Hepatic stellate cell (primary cell): Measurements from ENCODE around the gene SEMA4D.
"Not testable (repeated sequence)": the region's sequence is repeated elsewhere in the genome, so short reads cannot be mapped to it uniquely, and the experiment has no call there.

Experiments used
- DNase-seq: peaks from one replicate; pipeline ENCODE4 v3.0.0; 2011; ENCODE audit warnings: low spot score

Gene SEMA4D

GRCh38 chr9:89352451-89352850 is 145.5 kb downstream of the SEMA4D start:
- DNase-seq: no peak

GRCh38 chr9:89351584-89352300 is 146.2 kb downstream of the SEMA4D start:
- no peak for DNase-seq

GRCh38 chr9:89350988-89351557 is 146.8 kb downstream of the SEMA4D start:
- no peak for DNase-seq

GRCh38 chr9:89349607-89350006 is 148.3 kb downstream of the SEMA4D start:
- no peak for DNase-seq

GRCh38 chr9:89347651-89348050 is 150.3 kb downstream of the SEMA4D start:
- no peak for DNase-seq

- DNase-seq: no peak
Measured at GRCh38 chr9:89346696-89347095, 151.2 kb downstream of the SEMA4D start.

- no peak for DNase-seq
Measured at GRCh38 chr9:89345476-89345875, 152.4 kb downstream of the SEMA4D start.

- DNase-seq: not testable (repeated sequence)
Measured at GRCh38 chr9:89343812-89344211, 154.1 kb downstream of the SEMA4D start.

GRCh38 chr9:89342948-89343347 is 155.0 kb downstream of the SEMA4D start:
- DNase-seq: no peak

GRCh38 chr9:89342213-89342612 is 155.7 kb downstream of the SEMA4D start:
- no peak for DNase-seq

- no peak for DNase-seq
Measured at GRCh38 chr9:89340332-89340731, 157.6 kb downstream of the SEMA4D start.

- no peak for DNase-seq
Measured at GRCh38 chr9:89339807-89340206, 158.1 kb downstream of the SEMA4D start.

GRCh38 chr9:89330513-89330912 is 167.4 kb downstream of the SEMA4D start:
- DNase-seq: no peak

GRCh38 chr9:89329917-89330316 is 168.0 kb downstream of the SEMA4D start:
- no peak for DNase-seq

- no peak for DNase-seq
Measured at GRCh38 chr9:89328064-89328463, 169.8 kb downstream of the SEMA4D start.

GRCh38 chr9:89325733-89326132 is 172.2 kb downstream of the SEMA4D start:
- no peak for DNase-seq

- DNase-seq: no peak
Measured at GRCh38 chr9:89323390-89323789, 174.5 kb downstream of the SEMA4D start.

- no peak for DNase-seq
Measured at GRCh38 chr9:89319015-89319905, 178.7 kb downstream of the SEMA4D start.

- DNase-seq: peak; percentile 89
Measured at GRCh38 chr9:89318123-89319014, 179.5 kb downstream of the SEMA4D start, which contains the start of gene SECISBP2. SECISBP2 (plus strand) TSS chr9:89318500; CDS start chr9:89318577, 77 bp downstream.

- DNase-seq: no peak
Measured at GRCh38 chr9:89317282-89317681, 180.6 kb downstream of the SEMA4D start.

GRCh38 chr9:89315482-89315881 is 182.4 kb downstream of the SEMA4D start:
- no peak for DNase-seq

GRCh38 chr9:89314955-89315354 is 183.0 kb downstream of the SEMA4D start:
- no peak for DNase-seq
